ENCODE data around the gene EIF3J.

- TF ChIP-seq CTCF (IDR thresholded peaks at IDR 0.05) (no peak), POLR2A (IDR thresholded peaks at IDR 0.05) (no peak), POLR2AphosphoS5 (IDR thresholded peaks at IDR 0.05; ENCODE audit: insufficient read depth in 1 of 2, low read depth in 1 of 2) (no peak)
These were observed 44.3 kb upstream of the EIF3J start for GRCh38 chr15:44492672-44493071.
